ENCODE measurements around the gene AFDN. TPM values are rescaled to one million over a fixed set of nuclear protein-coding genes. Genes with fewer than 3 reads are reported as not detected.

Gene AFDN
- total RNA-seq, 2 experiments from 2014 or later, result 45.9 to 46.3 TPM

GRCh38 chr6:167860550-167861226 lies 34.0 kb downstream of the AFDN start:
- H3K27ac Mint-ChIP-seq, result no peak overlapping the region
- CTCF ChIA-PET, result no interaction called here
- H3K27me3 Mint-ChIP-seq, result peaks cover 9% of the 10 kb centered on the region
- H3K9me3 Mint-ChIP-seq, result no peaks in the 10 kb centered on the region
- no peaks in the 10 kb centered on the region for H3K36me3 Mint-ChIP-seq (ENCODE audit: low read depth)
- no peak overlapping the region for H3K4me3 Mint-ChIP-seq
- peaks cover 22% of the 10 kb centered on the region for H3K4me1 Mint-ChIP-seq
- no peak for DNase-seq
- POLR2A ChIA-PET, result no interaction called here

DNA sequence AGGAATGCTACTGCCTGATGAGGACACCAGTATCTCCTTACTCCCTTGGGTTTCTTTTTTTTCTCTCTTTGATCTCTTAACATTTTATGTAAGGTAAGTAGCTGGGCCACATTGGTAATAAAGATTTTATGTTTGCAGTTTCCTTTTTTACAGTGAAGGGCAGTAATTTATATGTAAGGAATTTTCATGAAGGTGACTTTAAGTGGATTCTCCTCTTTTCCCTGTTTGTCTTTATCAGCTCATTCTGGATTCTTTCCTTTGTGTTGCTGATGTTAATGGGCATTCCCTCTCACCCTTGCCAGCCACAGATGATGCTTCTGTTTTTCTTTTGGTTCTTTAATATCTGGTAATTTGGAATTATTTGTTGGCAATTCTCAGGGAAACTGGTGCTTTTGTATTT lies 34.7 kb downstream of the AFDN start:
- CTCF ChIA-PET, result no interaction called here
- Mint-ChIP-seq H3K27ac (no peak overlapping the region), H3K9me3 (no peaks in the 10 kb centered on the region), H3K4me3 (no peak overlapping the region), H3K36me3 (ENCODE audit: low read depth) (peaks cover 5% of the 10 kb centered on the region), H3K27me3 (peaks cover 9% of the 10 kb centered on the region), H3K4me1 (peaks cover 15% of the 10 kb centered on the region)
- POLR2A ChIA-PET, result no interaction called here
- no peak for DNase-seq

DNA sequence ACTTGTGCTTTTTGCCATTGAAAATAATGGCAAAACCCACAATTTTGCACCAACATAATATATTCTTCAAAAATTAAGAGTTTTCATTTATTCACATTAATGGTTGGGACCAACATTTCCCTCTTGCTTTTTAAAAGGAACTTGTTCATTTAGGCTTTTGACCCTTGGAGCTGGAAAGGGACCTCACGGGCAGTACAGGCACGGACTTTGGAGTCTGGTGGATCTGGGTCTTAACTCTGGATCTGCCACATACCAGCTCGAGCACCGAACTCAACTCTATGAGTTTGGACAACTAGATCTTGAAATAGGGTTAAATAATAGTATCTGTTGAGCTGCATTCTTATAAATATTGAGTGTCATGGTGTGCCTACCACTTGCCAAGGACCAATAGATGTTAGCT lies 37.2 kb downstream of the AFDN start:
- H3K36me3 Mint-ChIP-seq (ENCODE audit: low read depth), result peaks cover 11% of the 10 kb centered on the region
- H3K27me3 Mint-ChIP-seq, result peaks cover 3% of the 10 kb centered on the region
- H3K9me3 Mint-ChIP-seq, result no peaks in the 10 kb centered on the region
- DNase-seq, result no peak
- no peak overlapping the region for H3K4me3 Mint-ChIP-seq
- no peaks in the 10 kb centered on the region for H3K4me1 Mint-ChIP-seq
- CTCF ChIA-PET, result no interaction called here
- no peak overlapping the region for H3K27ac Mint-ChIP-seq
- POLR2A ChIA-PET, result no interaction called here

DNA sequence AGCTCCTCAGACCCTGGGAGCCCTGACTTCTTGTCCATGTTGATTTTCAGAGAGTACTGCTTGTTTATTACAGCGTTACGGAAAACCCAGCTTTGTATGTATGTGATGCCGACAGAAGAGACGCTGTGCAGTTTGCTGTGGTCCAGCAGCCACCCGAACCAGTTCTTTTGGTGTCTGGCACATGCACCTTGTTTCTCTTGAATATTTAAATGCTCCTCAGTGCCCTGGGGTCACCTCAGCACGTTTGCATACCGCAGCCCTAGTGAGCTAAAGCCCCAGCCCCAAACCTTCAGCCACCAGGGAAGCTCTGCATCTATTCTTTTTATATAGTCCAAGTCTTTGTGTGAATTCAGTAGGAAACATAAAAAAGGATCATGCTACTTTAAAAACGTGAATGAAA lies 39.9 kb downstream of the AFDN start:
- POLR2A ChIA-PET, result no interaction called here
- no peaks in the 10 kb centered on the region for H3K4me1 Mint-ChIP-seq
- DNase-seq, result no peak

GRCh38 chr6:167870321-167870720 lies 43.6 kb downstream of the AFDN start:
- ChIA-PET POLR2A (no interaction called here), CTCF (no interaction called here)
- H3K4me3 Mint-ChIP-seq, result no peak overlapping the region
- DNase-seq, result no peak
- no peak overlapping the region for H3K27ac Mint-ChIP-seq
- H3K9me3 Mint-ChIP-seq, result no peaks in the 10 kb centered on the region
- no peaks in the 10 kb centered on the region for H3K27me3 Mint-ChIP-seq
- H3K36me3 Mint-ChIP-seq (ENCODE audit: low read depth), result peaks cover 19% of the 10 kb centered on the region
- no peaks in the 10 kb centered on the region for H3K4me1 Mint-ChIP-seq

More for the DNA sequence above, 39.9 kb downstream of the AFDN start:
- Mint-ChIP-seq H3K4me3 (no peak overlapping the region), H3K36me3 (ENCODE audit: low read depth) (peaks cover 17% of the 10 kb centered on the region), H3K27ac (no peak overlapping the region), H3K27me3 (no peaks in the 10 kb centered on the region), H3K9me3 (no peaks in the 10 kb centered on the region)
- CTCF ChIA-PET, result no interaction called here

- ChIA-PET CTCF (no interaction called here), POLR2A (no interaction called here)
- Mint-ChIP-seq H3K9me3 (no peaks in the 10 kb centered on the region), H3K4me3 (no peak overlapping the region), H3K36me3 (ENCODE audit: low read depth) (peaks cover 20% of the 10 kb centered on the region), H3K4me1 (no peaks in the 10 kb centered on the region), H3K27me3 (no peaks in the 10 kb centered on the region), H3K27ac (no peak overlapping the region)
- DNase-seq, result no peak
Observed at GRCh38 chr6:167872538-167873210, 46.0 kb downstream of the AFDN start.

DNA sequence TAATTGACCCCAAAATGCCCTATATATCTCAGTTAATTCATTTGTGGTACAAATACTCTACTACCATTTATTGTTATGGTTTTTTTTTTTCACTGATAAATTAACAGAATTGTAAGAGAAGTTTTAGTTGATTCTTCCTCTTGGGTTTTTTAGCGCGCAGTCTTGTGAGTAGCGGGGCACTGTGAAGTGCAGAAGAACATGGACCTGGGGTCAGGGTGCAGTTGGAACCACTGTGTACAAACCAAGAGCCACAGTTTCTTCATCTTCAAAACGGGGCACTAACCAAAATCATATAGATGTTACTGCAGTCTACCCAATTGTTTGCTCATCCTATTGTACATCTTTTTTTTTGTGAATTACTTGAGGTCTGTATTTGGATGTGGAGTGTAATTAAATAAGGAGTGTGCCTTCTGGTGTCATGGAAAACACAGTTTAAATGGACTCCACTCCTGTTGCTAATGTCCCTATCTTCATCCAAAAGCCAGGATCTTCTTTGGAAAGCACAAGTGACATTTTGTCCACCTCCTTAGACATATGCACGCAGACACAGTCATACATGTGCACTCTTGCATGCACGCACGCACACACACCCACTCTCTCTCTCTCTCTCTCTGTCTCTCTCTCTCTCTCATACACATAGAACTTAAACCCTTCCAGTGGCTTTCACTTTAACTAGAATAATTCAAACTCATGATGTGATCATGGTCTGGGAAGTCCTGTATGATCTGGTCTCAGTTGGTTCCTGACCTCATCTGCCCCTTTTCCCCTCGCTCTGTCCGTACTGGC lies 51.5 kb downstream of the AFDN start:
- H3K9me3 Mint-ChIP-seq, result no peaks in the 10 kb centered on the region
- no peak overlapping the region for H3K27ac Mint-ChIP-seq
- ChIA-PET CTCF (no interaction called here), POLR2A (no interaction called here)
- H3K36me3 Mint-ChIP-seq (ENCODE audit: low read depth), result peaks cover 30% of the 10 kb centered on the region
- H3K27me3 Mint-ChIP-seq, result no peaks in the 10 kb centered on the region
- H3K4me1 Mint-ChIP-seq, result no peaks in the 10 kb centered on the region
- H3K4me3 Mint-ChIP-seq, result no peak overlapping the region
- DNase-seq, result no peak

DNA sequence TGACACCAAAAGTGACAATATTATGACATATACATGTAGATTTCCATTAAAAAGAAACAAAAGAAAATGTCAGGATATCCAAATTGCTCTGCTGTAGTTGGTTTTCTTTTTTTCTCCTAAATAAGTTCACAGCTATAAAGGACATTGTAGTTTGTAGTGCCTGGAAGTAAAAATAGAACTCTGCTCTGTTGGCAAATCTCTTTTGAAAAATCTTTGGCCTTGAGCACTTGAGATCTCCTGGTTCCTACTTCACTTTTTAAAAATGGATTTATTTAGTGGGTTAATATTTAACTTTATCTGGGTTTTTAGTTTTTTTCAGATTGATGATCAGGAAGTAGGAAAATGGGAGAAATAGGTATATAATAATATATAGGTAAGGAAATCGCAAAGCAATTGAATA lies 52.9 kb downstream of the AFDN start:
- Mint-ChIP-seq H3K4me3 (no peak overlapping the region), H3K9me3 (no peaks in the 10 kb centered on the region), H3K27ac (no peak overlapping the region), H3K4me1 (no peaks in the 10 kb centered on the region), H3K27me3 (no peaks in the 10 kb centered on the region), H3K36me3 (ENCODE audit: low read depth) (peaks cover 30% of the 10 kb centered on the region)
- DNase-seq, result no peak
- CTCF ChIA-PET, result no interaction called here
- POLR2A ChIA-PET, result no interaction called here

DNA sequence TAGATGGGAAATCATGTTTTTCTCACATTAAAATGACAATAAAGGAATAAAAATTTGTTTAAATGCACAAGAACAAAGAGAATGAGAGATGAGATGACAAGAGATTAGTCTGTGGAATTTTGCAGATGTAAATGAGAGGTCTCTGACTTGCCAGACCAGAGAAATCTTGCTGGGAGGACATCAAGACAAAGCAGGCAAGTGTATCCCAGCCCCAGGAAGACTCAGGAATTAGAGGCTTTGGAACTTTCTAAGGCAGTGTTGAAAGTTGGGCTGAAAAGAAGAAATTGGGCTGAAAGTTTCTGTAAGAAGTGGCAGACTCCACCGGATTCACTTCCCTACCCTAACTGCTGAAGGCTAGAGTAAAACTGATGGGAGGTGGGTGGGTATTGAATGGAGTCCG lies 54.6 kb downstream of the AFDN start:
- no peak overlapping the region for H3K27ac Mint-ChIP-seq
- no peak overlapping the region for H3K4me3 Mint-ChIP-seq
- ChIA-PET POLR2A (no interaction called here), CTCF (no interaction called here)
- peaks cover 28% of the 10 kb centered on the region for H3K36me3 Mint-ChIP-seq (ENCODE audit: low read depth)
- DNase-seq, result no peak
- no peaks in the 10 kb centered on the region for H3K27me3 Mint-ChIP-seq
- H3K4me1 Mint-ChIP-seq, result no peaks in the 10 kb centered on the region
- no peaks in the 10 kb centered on the region for H3K9me3 Mint-ChIP-seq

DNA sequence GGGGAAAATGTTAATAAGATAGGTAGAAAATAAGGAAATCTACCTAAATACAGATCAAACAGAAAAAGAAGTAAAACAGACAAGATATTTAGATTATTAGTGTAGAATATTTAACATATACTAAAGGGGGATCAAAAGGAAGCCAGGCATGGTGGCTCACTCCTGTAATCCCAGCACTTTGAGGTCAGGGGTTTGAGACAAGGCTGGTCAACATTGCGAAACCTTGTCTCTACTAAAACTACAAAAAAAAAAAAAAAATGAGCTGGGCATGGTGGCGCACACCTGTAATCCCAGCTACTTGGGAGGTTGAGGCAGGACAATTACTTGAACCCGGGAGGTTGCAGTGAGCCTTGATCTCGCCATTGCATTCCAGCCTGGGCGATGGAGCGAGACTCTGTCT lies 55.5 kb downstream of the AFDN start:
- no peak for DNase-seq
- CTCF ChIA-PET, result no interaction called here
- Mint-ChIP-seq H3K4me1 (no peaks in the 10 kb centered on the region), H3K36me3 (ENCODE audit: low read depth) (peaks cover 24% of the 10 kb centered on the region), H3K4me3 (no peak overlapping the region), H3K9me3 (no peaks in the 10 kb centered on the region), H3K27me3 (no peaks in the 10 kb centered on the region), H3K27ac (no peak overlapping the region)
- POLR2A ChIA-PET, result no interaction called here

- ChIA-PET POLR2A (no interaction called here), CTCF (no interaction called here)
- H3K27me3 Mint-ChIP-seq, result no peaks in the 10 kb centered on the region
- no peak for DNase-seq
- no peaks in the 10 kb centered on the region for H3K9me3 Mint-ChIP-seq
- H3K36me3 Mint-ChIP-seq (ENCODE audit: low read depth), result peaks cover 3% of the 10 kb centered on the region
- H3K4me1 Mint-ChIP-seq, result no peaks in the 10 kb centered on the region
- H3K4me3 Mint-ChIP-seq, result no peak overlapping the region
- no peak overlapping the region for H3K27ac Mint-ChIP-seq
Observed at GRCh38 chr6:167888098-167888497, 61.4 kb downstream of the AFDN start.

DNA sequence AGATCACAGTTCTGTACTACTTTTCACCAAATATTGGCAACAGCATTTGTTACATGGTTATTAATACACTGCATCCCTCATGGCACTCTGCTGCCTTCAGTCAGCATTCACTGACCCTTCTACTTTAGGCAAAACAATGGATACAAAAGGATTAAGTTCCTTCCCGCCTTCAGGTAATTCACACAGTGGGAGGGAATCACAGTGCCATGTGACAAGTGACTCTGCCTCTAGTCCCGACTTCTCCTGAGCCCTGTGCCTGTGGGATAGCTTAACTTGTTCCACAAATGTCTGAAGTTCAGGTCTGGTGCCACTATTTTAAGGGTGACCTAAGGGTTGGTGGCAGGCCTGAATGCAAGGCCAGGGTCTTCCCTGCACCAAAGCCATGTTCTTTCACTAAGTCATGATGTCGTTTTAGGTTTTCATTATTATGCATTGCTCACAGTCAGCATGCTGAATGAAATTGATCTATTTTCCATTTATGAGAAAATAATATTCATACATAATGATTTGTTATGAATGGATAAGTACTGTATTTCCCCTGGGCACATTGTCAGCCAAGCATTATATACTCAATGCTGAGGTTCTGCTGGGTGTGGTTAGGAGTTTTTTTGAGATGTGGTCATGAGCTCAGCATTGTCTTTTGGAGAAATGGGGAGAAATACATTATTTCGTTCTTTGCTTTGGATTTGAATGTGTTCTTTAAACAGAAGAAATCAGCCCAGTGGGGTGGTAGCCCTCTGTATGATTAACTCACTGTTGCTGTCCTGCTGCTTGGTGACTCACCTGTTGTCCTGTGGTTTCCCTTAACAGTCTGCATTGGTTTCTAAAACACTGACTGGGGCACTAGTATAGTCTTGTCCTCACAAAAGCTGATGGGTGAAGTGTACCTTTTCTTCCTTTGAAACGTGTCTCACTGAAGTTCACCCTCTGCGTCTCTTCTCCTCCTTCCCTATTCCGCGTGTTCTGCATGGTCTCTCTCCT lies 66.4 kb downstream of the AFDN start:
- Mint-ChIP-seq H3K36me3 (ENCODE audit: low read depth) (peaks cover 3% of the 10 kb centered on the region), H3K4me1 (no peaks in the 10 kb centered on the region), H3K27me3 (no peaks in the 10 kb centered on the region), H3K27ac (no peak overlapping the region), H3K4me3 (no peak overlapping the region), H3K9me3 (no peaks in the 10 kb centered on the region)
- DNase-seq, result no peak
- ChIA-PET POLR2A (no interaction called here), CTCF (no interaction called here)

DNA sequence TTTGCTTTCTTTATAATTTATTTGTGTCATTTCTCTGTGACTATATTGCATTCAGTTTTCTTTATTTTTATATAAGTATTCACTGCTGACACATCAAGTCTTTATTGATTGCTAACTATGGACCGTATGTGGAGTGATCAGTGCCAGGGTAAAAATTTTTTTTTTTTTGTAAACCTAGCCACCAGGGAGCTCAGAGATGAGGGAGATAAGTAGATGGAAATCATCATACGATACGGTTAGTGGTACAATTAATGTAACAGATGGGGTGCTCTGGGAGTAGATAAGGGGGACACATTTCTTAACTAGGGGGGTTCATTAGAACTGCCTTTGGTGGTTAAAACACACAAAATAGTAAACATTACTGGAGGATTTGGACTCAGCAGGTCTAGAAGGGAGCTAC lies 68.3 kb downstream of the AFDN start:
- ChIA-PET CTCF (interaction anchor here (1.6 to 1.9 kb wide), 2 partner anchors 10 to 64 kb away, joined by 4 to 5 read pairs; no protein-coding TSS in a partner anchor), POLR2A (no interaction called here)
- H3K4me1 Mint-ChIP-seq, result no peaks in the 10 kb centered on the region
- H3K4me3 Mint-ChIP-seq, result no peak overlapping the region
- no peak overlapping the region for H3K27ac Mint-ChIP-seq
- DNase-seq, result no peak
- H3K27me3 Mint-ChIP-seq, result no peaks in the 10 kb centered on the region
- peaks cover 3% of the 10 kb centered on the region for H3K36me3 Mint-ChIP-seq (ENCODE audit: low read depth)
- no peaks in the 10 kb centered on the region for H3K9me3 Mint-ChIP-seq

Data from activated CD4-positive, alpha-beta memory T cell treated with anti-CD3 and anti-CD28 coated beads, Interleukin-2, amount 10 ng/mL, durations not matched to agents 7 days and 5 days (primary cell).